IPS-18a (cell line): ENCODE data around the gene NIPAL3.
A peak's percentile ranks its signal among the peaks of the same experiment; 100 is the strongest.
"Not testable (repeated sequence)": the region's sequence is repeated elsewhere in the genome, so short reads cannot be mapped to it uniquely, and the experiment has no call there.

ENCODE experiments used
- H3K27ac ChIP-seq: one replicate; pipeline ENCODE4 v1.5.1; 2013; ENCODE audit warnings: low read length
- H3K27me3 ChIP-seq: one replicate; pipeline ENCODE4 v1.6.1; 2013; ENCODE audit warnings: mild to moderate bottlenecking, low read length; ENCODE audit not compliant: control insufficient read depth, insufficient read depth
- H3K36me3 ChIP-seq: one replicate; pipeline ENCODE4 v1.6.1; 2013; ENCODE audit warnings: low read depth, low read length; ENCODE audit not compliant: control insufficient read depth
- H3K4me1 ChIP-seq: one replicate; pipeline ENCODE4 v1.6.1; 2013; ENCODE audit warnings: low read depth, low read length; ENCODE audit not compliant: control insufficient read depth
- H3K4me3 ChIP-seq: one replicate; pipeline ENCODE4 v1.5.1; 2013; ENCODE audit warnings: low read length
- H3K9ac ChIP-seq: one replicate; pipeline ENCODE4 v1.6.1; 2013; ENCODE audit warnings: mild to moderate bottlenecking, low read length, moderate library complexity
- H3K9me3 ChIP-seq: one replicate; pipeline ENCODE4 v1.6.1; 2013; ENCODE audit warnings: low read depth, low read length; ENCODE audit not compliant: control insufficient read depth

The NIPAL3 gene

DNA sequence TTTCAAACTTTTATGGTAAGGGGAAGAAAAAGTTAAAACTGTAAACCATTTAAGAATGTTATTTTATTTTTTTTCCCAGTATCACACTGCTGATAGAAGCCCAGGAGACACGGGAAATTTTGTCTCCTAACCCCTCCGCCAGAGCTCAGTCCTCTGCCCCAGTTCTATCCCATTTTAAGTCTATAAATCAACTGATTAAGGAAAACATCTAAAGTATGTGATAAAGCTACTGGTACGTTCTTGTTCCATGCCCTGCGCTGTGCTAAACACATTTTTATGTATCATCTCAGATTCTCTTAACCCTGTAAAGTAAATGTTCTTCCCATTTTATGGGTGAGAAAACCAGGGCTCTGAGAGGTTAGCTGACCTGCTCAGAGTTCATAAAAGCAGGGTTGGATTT lies 34.7 kb downstream of the NIPAL3 start:
- Histone ChIP-seq H3K4me1 (no peaks in the 10 kb centered on the region), H3K4me3 (no peak overlapping the region), H3K27me3 (no peaks in the 10 kb centered on the region), H3K9me3 (no peaks in the 10 kb centered on the region), H3K9ac (no peak overlapping the region), H3K36me3 (no peaks in the 10 kb centered on the region), H3K27ac (no peak overlapping the region)

DNA sequence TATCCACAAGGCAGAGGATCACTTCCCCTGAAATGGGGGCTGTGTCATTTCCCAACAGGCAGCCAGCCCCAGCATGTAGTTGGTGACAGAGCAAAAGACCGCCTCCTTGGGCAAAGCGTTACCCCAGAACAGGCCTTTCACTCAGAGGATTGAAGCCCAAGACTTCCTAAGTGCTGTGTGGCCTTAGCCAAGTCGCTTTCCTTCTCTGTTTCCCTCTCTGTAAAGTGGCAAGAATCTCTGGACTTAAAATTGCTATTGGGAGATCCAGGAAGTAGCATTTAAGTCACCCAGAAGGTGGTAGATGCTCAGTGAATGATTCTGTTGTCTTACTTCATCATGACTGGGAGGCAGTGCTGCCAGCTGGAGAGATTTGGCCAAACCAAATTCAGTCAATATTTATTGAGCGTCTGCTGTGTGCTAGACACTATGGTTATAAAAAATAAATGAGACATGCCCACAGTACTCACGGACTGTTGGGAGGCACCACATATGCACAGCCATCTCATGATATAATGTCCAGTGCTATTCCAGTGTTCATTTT lies 35.3 kb downstream of the NIPAL3 start:
- Histone ChIP-seq H3K36me3 (no peaks in the 10 kb centered on the region), H3K4me3 (no peak overlapping the region), H3K27me3 (no peaks in the 10 kb centered on the region), H3K27ac (no peak overlapping the region), H3K9me3 (no peaks in the 10 kb centered on the region), H3K9ac (no peak overlapping the region), H3K4me1 (no peaks in the 10 kb centered on the region)

- no peaks in the 10 kb centered on the region for H3K36me3 ChIP-seq
- H3K27me3 ChIP-seq: no peaks in the 10 kb centered on the region
- no peak overlapping the region for H3K4me3 ChIP-seq
- no peak overlapping the region for H3K27ac ChIP-seq
- H3K9ac ChIP-seq: no peak overlapping the region
- H3K4me1 ChIP-seq: no peaks in the 10 kb centered on the region
- H3K9me3 ChIP-seq: no peaks in the 10 kb centered on the region
Measured at GRCh38 chr1:24451746-24452145, 36.1 kb downstream of the NIPAL3 start.

- Histone ChIP-seq H3K4me3 (no peak overlapping the region), H3K4me1 (no peaks in the 10 kb centered on the region), H3K9ac (no peak overlapping the region), H3K36me3 (no peaks in the 10 kb centered on the region), H3K9me3 (no peaks in the 10 kb centered on the region), H3K27me3 (no peaks in the 10 kb centered on the region), H3K27ac (no peak overlapping the region)
Measured at GRCh38 chr1:24452922-24453485, 37.4 kb downstream of the NIPAL3 start.

DNA sequence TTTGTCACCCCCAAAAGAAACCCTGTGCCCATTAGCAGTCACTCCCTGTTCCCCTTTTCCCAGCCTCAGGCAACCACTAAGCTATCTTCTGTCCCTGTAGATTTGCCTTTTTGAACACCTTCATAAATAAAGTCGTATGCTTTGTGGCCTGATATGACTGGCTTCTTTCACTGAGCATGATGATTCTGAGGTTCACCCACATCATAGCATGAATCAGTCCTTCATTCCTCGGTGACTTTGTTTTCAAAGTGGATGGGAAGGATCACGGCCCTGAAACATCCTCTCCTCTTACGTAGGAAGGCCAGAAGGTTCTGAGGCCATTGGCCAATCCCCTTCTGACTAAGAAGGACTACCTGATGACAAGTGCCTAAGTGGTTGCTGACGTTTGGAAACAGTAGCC lies 39.1 kb downstream of the NIPAL3 start:
- no peaks in the 10 kb centered on the region for H3K9me3 ChIP-seq
- H3K4me3 ChIP-seq: no peak overlapping the region
- H3K4me1 ChIP-seq: no peaks in the 10 kb centered on the region
- H3K9ac ChIP-seq: no peak overlapping the region
- no peaks in the 10 kb centered on the region for H3K27me3 ChIP-seq
- H3K27ac ChIP-seq: no peak overlapping the region
- no peaks in the 10 kb centered on the region for H3K36me3 ChIP-seq

GRCh38 chr1:24455272-24455671 lies 39.7 kb downstream of the NIPAL3 start:
- Histone ChIP-seq H3K9ac (no peak overlapping the region), H3K9me3 (no peaks in the 10 kb centered on the region), H3K36me3 (no peaks in the 10 kb centered on the region), H3K27me3 (no peaks in the 10 kb centered on the region), H3K4me1 (no peaks in the 10 kb centered on the region), H3K27ac (no peak overlapping the region), H3K4me3 (no peak overlapping the region)

GRCh38 chr1:24457866-24458265 lies 42.3 kb downstream of the NIPAL3 start:
- Histone ChIP-seq H3K27ac (no peak overlapping the region), H3K9ac (no peak overlapping the region), H3K4me1 (no peaks in the 10 kb centered on the region), H3K4me3 (no peak overlapping the region), H3K9me3 (no peaks in the 10 kb centered on the region), H3K36me3 (no peaks in the 10 kb centered on the region), H3K27me3 (no peaks in the 10 kb centered on the region)

- Histone ChIP-seq H3K27ac (no peak overlapping the region), H3K36me3 (no peaks in the 10 kb centered on the region), H3K4me3 (no peak overlapping the region)
Measured at GRCh38 chr1:24459551-24460266, 44.1 kb downstream of the NIPAL3 start.

DNA sequence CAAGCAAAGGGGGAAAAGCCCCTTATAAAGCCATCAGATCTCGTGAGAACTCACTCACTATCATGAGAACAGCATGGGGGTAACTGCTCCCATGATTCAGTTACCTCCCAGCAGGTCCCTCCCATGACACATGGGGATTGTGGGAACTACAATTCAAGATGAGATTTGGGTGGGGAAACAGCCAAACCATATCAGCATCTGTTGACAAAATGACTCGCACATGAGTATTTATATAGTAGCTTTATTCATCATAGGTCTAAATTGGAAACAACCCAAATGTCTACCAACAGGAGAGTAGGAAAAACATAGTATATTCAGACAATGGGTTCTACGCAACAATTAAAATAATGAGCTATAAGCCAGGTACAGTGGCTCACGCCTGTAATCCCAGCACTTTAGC lies 46.5 kb downstream of the NIPAL3 start:
- not testable (repeated sequence) for H3K9ac ChIP-seq, H3K27ac ChIP-seq, H3K27me3 ChIP-seq, H3K36me3 ChIP-seq, H3K4me3 ChIP-seq, H3K9me3 ChIP-seq
- H3K4me1 ChIP-seq: peaks cover 27% of the 10 kb centered on the region

More at GRCh38 chr1:24459551-24460266, 44.1 kb downstream of the NIPAL3 start:
- H3K9ac ChIP-seq: no peak overlapping the region
- no peaks in the 10 kb centered on the region for H3K9me3 ChIP-seq
- no peaks in the 10 kb centered on the region for H3K27me3 ChIP-seq
- H3K4me1 ChIP-seq: peaks cover 16% of the 10 kb centered on the region

- Histone ChIP-seq H3K27me3 (no peaks in the 10 kb centered on the region), H3K36me3 (no peaks in the 10 kb centered on the region), H3K27ac (no peak overlapping the region), H3K4me1 (peaks cover 27% of the 10 kb centered on the region), H3K9me3 (no peaks in the 10 kb centered on the region), H3K4me3 (peak overlapping the region; percentile 49), H3K9ac (no peak overlapping the region)
Measured at GRCh38 chr1:24463776-24464735, 48.5 kb downstream of the NIPAL3 start.

- peak overlapping the region; percentile 49 for H3K4me3 ChIP-seq
- no peak overlapping the region for H3K9ac ChIP-seq
- H3K4me1 ChIP-seq: peaks cover 27% of the 10 kb centered on the region
- H3K9me3 ChIP-seq: no peaks in the 10 kb centered on the region
- no peaks in the 10 kb centered on the region for H3K36me3 ChIP-seq
- H3K27me3 ChIP-seq: no peaks in the 10 kb centered on the region
- no peak overlapping the region for H3K27ac ChIP-seq
Measured at GRCh38 chr1:24465099-24465498, 49.5 kb downstream of the NIPAL3 start.
